ENCODE measurements around the gene WDFY2.

- TF ChIP-seq CTCF (IDR thresholded peaks at IDR 0.05) (no peak), POLR2A (IDR thresholded peaks at IDR 0.05) (no peak), EP300 (IDR thresholded peaks at IDR 0.05) (no peak)
These were observed 144.0 kb downstream of the WDFY2 start for GRCh38 chr13:51728275-51728673.
